Measurements from ENCODE around the gene GRIN2A. TPM values are rescaled to one million over a fixed set of nuclear protein-coding genes. Genes with fewer than 3 reads are reported as not detected.

GRIN2A gene
- total RNA-seq, 2 donors from 2014 or later, result not detected

DNA sequence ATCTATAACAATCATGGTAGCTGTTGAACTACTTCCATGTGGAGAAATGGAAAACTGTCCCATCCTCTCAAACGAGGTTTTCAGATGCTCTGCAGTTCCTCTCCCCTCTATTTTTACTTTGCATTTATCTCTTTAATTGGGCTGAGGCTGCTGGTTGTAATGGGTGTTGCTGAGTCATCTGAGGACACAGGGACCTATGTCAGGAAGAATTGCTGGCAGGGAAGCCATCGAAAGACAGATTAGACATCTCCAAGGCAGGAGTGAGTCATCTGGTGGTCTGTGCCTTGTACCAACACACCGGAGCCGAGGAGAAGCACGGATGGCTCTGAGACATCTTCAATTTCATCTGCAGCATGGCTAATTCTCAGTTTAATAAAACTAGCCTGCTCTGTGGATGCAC is 394.5 kb downstream of the GRIN2A start:
- peaks cover 3% of the 10 kb centered on the region for H3K9me3 Mint-ChIP-seq
- no peaks in the 10 kb centered on the region for H3K27me3 Mint-ChIP-seq
- no peak for ATAC-seq (replicated peaks)
- H3K27ac Mint-ChIP-seq, result no peak overlapping the region
- no peaks in the 10 kb centered on the region for H3K36me3 Mint-ChIP-seq (ENCODE audit: low read depth)
- H3K4me3 Mint-ChIP-seq, result no peak overlapping the region
- no peaks in the 10 kb centered on the region for H3K4me1 Mint-ChIP-seq

GRCh38 chr16:9780831-9781230 is 401.4 kb downstream of the GRIN2A start:
- Mint-ChIP-seq H3K4me1 (no peaks in the 10 kb centered on the region), H3K27me3 (peaks cover 4% of the 10 kb centered on the region)
- no peak for ATAC-seq (replicated peaks)

GRCh38 chr16:9778849-9779248 is 403.4 kb downstream of the GRIN2A start:
- no peak for ATAC-seq (replicated peaks)
- H3K36me3 Mint-ChIP-seq (ENCODE audit: low read depth), result no peaks in the 10 kb centered on the region

More at GRCh38 chr16:9780831-9781230, 401.4 kb downstream of the GRIN2A start:
- no peak overlapping the region for H3K4me3 Mint-ChIP-seq
- H3K36me3 Mint-ChIP-seq (ENCODE audit: low read depth), result no peaks in the 10 kb centered on the region
- H3K9me3 Mint-ChIP-seq, result peaks cover 3% of the 10 kb centered on the region
- no peak overlapping the region for H3K27ac Mint-ChIP-seq

DNA sequence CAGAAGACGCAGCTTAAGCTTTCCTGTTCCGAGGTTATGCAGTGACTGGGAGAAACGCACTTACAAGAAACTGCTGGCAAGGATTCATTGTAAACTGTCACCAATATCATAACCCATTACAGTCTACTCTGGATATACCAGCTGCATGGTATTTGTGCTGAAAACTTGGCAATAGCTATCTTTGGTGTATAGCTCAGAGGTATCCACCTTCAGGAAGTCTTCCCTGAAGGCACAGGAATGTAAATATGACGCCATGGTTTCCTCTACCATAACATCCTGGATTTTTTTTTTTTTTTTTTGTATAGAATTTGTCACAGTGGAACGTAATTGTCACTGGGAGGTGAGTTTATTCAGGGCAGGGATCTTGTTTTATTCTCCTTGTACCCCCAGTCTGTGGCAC is 406.2 kb downstream of the GRIN2A start:
- Mint-ChIP-seq H3K36me3 (ENCODE audit: low read depth) (no peaks in the 10 kb centered on the region), H3K27me3 (peaks cover 4% of the 10 kb centered on the region), H3K27ac (no peak overlapping the region), H3K4me1 (no peaks in the 10 kb centered on the region), H3K9me3 (peaks cover 4% of the 10 kb centered on the region), H3K4me3 (no peak overlapping the region)
- no peak for ATAC-seq (replicated peaks)

More at GRCh38 chr16:9778849-9779248, 403.4 kb downstream of the GRIN2A start:
- no peak overlapping the region for H3K27ac Mint-ChIP-seq
- peaks cover 7% of the 10 kb centered on the region for H3K9me3 Mint-ChIP-seq
- H3K4me3 Mint-ChIP-seq, result no peak overlapping the region
- no peaks in the 10 kb centered on the region for H3K4me1 Mint-ChIP-seq
- H3K27me3 Mint-ChIP-seq, result peaks cover 4% of the 10 kb centered on the region

DNA sequence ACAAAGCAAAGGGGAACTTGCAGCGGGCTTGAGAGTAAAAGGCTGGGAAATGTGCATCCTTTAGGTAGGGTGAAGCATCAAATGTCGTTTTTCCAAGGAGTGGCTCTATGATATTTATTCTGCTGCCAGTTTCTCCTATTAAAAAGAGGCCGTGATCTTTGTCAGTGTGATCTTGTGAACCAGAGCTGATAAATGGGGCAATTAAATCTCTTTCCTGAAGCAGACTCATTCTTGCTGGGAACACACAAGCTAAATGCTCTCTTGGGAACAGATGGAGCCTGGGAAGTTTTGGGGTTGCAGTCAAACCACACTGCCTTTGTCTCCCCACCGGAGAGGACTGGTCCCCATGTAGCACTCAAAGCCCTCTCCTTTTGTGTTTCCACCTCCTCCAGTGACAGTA is 408.9 kb downstream of the GRIN2A start:
- Mint-ChIP-seq H3K27me3 (no peaks in the 10 kb centered on the region), H3K4me3 (no peak overlapping the region)
- ATAC-seq (replicated peaks), result no peak

GRCh38 chr16:9772526-9773225 is 409.6 kb downstream of the GRIN2A start:
- no peak overlapping the region for H3K4me3 Mint-ChIP-seq
- no peaks in the 10 kb centered on the region for H3K36me3 Mint-ChIP-seq (ENCODE audit: low read depth)
- H3K27ac Mint-ChIP-seq, result no peak overlapping the region
- H3K27me3 Mint-ChIP-seq, result no peaks in the 10 kb centered on the region
- peaks cover 4% of the 10 kb centered on the region for H3K9me3 Mint-ChIP-seq
- ATAC-seq (replicated peaks), result no peak
- no peaks in the 10 kb centered on the region for H3K4me1 Mint-ChIP-seq

More for the DNA sequence above, 408.9 kb downstream of the GRIN2A start:
- no peaks in the 10 kb centered on the region for H3K4me1 Mint-ChIP-seq
- no peaks in the 10 kb centered on the region for H3K36me3 Mint-ChIP-seq (ENCODE audit: low read depth)
- H3K27ac Mint-ChIP-seq, result no peak overlapping the region
- peaks cover 4% of the 10 kb centered on the region for H3K9me3 Mint-ChIP-seq

- no peaks in the 10 kb centered on the region for H3K36me3 Mint-ChIP-seq (ENCODE audit: low read depth)
- no peaks in the 10 kb centered on the region for H3K27me3 Mint-ChIP-seq
- no peaks in the 10 kb centered on the region for H3K9me3 Mint-ChIP-seq
- H3K4me1 Mint-ChIP-seq, result no peaks in the 10 kb centered on the region
- H3K27ac Mint-ChIP-seq, result no peak overlapping the region
- ATAC-seq (replicated peaks), result no peak
- no peak overlapping the region for H3K4me3 Mint-ChIP-seq
Measured at GRCh38 chr16:9766891-9767290, 415.3 kb downstream of the GRIN2A start.

GRCh38 chr16:9763505-9763904 is 418.7 kb downstream of the GRIN2A start:
- no peak for ATAC-seq (replicated peaks)
- no peaks in the 10 kb centered on the region for H3K4me1 Mint-ChIP-seq
- no peaks in the 10 kb centered on the region for H3K36me3 Mint-ChIP-seq (ENCODE audit: low read depth)
- H3K27me3 Mint-ChIP-seq, result no peaks in the 10 kb centered on the region
- H3K27ac Mint-ChIP-seq, result no peak overlapping the region
- H3K4me3 Mint-ChIP-seq, result no peak overlapping the region
- H3K9me3 Mint-ChIP-seq, result no peaks in the 10 kb centered on the region

DNA sequence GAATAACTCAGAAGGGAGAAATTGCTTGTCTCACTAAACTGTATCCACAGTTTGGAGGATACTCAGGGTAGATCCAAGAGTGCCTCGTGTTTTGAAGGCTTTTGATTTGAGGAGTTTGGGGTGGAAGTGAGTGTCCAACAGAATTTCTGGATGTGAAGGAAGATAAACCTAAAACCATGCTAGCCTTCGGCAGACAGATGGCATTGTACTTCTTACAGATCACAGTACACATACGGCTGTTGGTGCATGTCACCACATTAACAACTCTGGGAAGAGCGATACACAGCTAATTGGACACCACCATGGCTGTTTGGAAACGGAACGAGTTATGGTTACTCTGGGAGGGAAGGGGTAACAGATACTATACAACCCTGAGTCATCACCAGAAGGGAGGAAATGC is 420.4 kb downstream of the GRIN2A start:
- no peak for ATAC-seq (replicated peaks)
- H3K4me3 Mint-ChIP-seq, result no peak overlapping the region
- H3K36me3 Mint-ChIP-seq (ENCODE audit: low read depth), result no peaks in the 10 kb centered on the region
- H3K9me3 Mint-ChIP-seq, result no peaks in the 10 kb centered on the region
- no peak overlapping the region for H3K27ac Mint-ChIP-seq
- H3K4me1 Mint-ChIP-seq, result no peaks in the 10 kb centered on the region
- no peaks in the 10 kb centered on the region for H3K27me3 Mint-ChIP-seq

DNA sequence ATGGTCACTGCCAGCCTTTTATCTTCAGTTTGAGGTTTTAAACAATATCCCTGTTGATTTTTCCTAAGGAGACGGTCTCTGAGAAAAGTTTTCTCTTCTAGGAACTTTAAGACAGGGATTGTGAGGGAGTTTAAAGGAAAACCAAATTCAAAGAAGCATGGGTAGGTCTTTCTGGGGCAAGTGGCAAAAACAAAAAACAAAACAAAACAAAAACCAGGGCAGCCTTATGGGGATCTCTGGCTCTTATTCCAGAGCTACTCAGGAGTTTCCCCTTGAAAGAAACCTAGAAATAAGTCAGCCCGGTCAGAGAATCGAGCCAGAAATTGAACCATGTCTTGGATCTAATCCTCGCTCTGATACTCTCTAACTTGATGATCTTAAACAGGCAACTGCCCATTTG is 424.5 kb downstream of the GRIN2A start:
- no peaks in the 10 kb centered on the region for H3K27me3 Mint-ChIP-seq
- no peaks in the 10 kb centered on the region for H3K9me3 Mint-ChIP-seq
- no peaks in the 10 kb centered on the region for H3K36me3 Mint-ChIP-seq (ENCODE audit: low read depth)
- no peak overlapping the region for H3K27ac Mint-ChIP-seq
- H3K4me1 Mint-ChIP-seq, result no peaks in the 10 kb centered on the region
- H3K4me3 Mint-ChIP-seq, result no peak overlapping the region
- ATAC-seq (replicated peaks), result no peak

DNA sequence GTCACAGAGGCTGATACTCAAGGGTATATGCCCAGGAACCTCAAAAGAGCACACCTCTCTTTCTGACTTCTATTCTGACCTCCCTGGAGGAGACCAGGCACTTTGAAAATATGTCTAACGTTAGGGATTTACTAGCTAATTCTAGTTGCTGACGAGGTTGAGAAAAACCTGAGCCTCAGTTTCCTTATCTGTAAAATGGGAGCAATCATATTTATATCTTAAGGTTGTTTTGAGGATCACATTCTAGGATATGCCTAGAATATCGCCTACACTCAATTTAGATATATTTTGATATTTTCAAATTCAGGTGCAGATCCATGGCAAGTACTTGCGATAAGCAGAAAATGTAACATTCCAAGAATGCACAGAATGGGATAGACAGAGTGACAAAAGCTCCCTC is 425.8 kb downstream of the GRIN2A start:
- no peaks in the 10 kb centered on the region for H3K27me3 Mint-ChIP-seq
- no peak overlapping the region for H3K4me3 Mint-ChIP-seq
- no peaks in the 10 kb centered on the region for H3K4me1 Mint-ChIP-seq
- H3K9me3 Mint-ChIP-seq, result peaks cover 4% of the 10 kb centered on the region
- ATAC-seq (replicated peaks), result no peak
- H3K27ac Mint-ChIP-seq, result no peak overlapping the region
- no peaks in the 10 kb centered on the region for H3K36me3 Mint-ChIP-seq (ENCODE audit: low read depth)

DNA sequence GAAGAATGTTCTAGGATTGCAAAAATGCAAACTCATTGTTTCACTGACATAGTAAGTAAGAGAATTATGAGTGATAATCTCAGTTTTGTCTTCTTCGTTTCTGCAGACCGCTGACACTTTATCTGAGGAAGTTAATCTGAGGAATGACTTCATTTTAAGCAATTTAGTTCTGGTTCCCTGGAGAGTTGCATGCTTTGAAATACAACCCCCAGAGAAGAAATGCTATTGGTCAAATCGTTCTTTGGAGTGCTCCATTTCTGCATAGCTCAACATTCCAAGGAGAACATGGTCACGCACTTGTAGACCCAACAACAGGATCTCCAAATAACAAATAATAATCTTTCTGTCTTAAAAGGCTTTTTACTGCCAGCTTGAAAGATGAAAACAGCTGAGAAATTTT is 427.1 kb downstream of the GRIN2A start:
- Mint-ChIP-seq H3K27me3 (no peaks in the 10 kb centered on the region), H3K9me3 (peaks cover 8% of the 10 kb centered on the region), H3K4me3 (no peak overlapping the region), H3K4me1 (no peaks in the 10 kb centered on the region), H3K27ac (no peak overlapping the region), H3K36me3 (ENCODE audit: low read depth) (no peaks in the 10 kb centered on the region)
- no peak for ATAC-seq (replicated peaks)

GRCh38 chr16:9741776-9742175 is 440.5 kb downstream of the GRIN2A start:
- no peak overlapping the region for H3K4me3 Mint-ChIP-seq
- no peaks in the 10 kb centered on the region for H3K9me3 Mint-ChIP-seq
- H3K27ac Mint-ChIP-seq, result no peak overlapping the region
- H3K4me1 Mint-ChIP-seq, result no peaks in the 10 kb centered on the region
- no peaks in the 10 kb centered on the region for H3K36me3 Mint-ChIP-seq (ENCODE audit: low read depth)
- no peak for ATAC-seq (replicated peaks)
- H3K27me3 Mint-ChIP-seq, result no peaks in the 10 kb centered on the region

GRCh38 chr16:9739301-9739700 is 442.9 kb downstream of the GRIN2A start:
- Mint-ChIP-seq H3K4me1 (no peaks in the 10 kb centered on the region), H3K9me3 (no peaks in the 10 kb centered on the region), H3K27ac (no peak overlapping the region), H3K27me3 (no peaks in the 10 kb centered on the region), H3K36me3 (ENCODE audit: low read depth) (no peaks in the 10 kb centered on the region), H3K4me3 (no peak overlapping the region)
- ATAC-seq (replicated peaks), result no peak

GRCh38 chr16:9738690-9739089 is 443.5 kb downstream of the GRIN2A start:
- Mint-ChIP-seq H3K36me3 (ENCODE audit: low read depth) (no peaks in the 10 kb centered on the region), H3K9me3 (no peaks in the 10 kb centered on the region), H3K27ac (no peak overlapping the region), H3K4me3 (no peak overlapping the region), H3K4me1 (no peaks in the 10 kb centered on the region), H3K27me3 (no peaks in the 10 kb centered on the region)
- ATAC-seq (replicated peaks), result no peak

- no peaks in the 10 kb centered on the region for H3K4me1 Mint-ChIP-seq
- no peaks in the 10 kb centered on the region for H3K9me3 Mint-ChIP-seq
Measured at GRCh38 chr16:9736547-9736946, 445.7 kb downstream of the GRIN2A start.

More at GRCh38 chr16:9736547-9736946, 445.7 kb downstream of the GRIN2A start:
- H3K36me3 Mint-ChIP-seq (ENCODE audit: low read depth), result no peaks in the 10 kb centered on the region
- H3K4me3 Mint-ChIP-seq, result no peak overlapping the region
- no peak overlapping the region for H3K27ac Mint-ChIP-seq
- no peaks in the 10 kb centered on the region for H3K27me3 Mint-ChIP-seq
- no peak for ATAC-seq (replicated peaks)

Measured in activated T-helper 17 cell treated with anti-CD3 and anti-CD28 coated beads, Interleukin-2, amount 50 U/mL, for 72 hours (primary cell).